GM12865 (cell line): ENCODE measurements around the gene LACTBL1.

ENCODE experiments used
- DNase-seq: peaks from one replicate; pipeline ENCODE4 v3.0.0; 2010; ENCODE audit warnings: low read depth
- H3K4me3 ChIP-seq: 2 replicates; pipeline ENCODE4 v1.5.1; 2011; ENCODE audit warnings: mild to moderate bottlenecking, low read depth, low read length, control low read depth
- TF ChIP-seq, protein P1 (sequence below): IDR thresholded peaks from 2 replicates; pipeline ENCODE4 v1.5.1; 2011; ENCODE audit warnings: low read length, control low read depth, low read depth, inconsistent platforms; ENCODE audit not compliant: insufficient read depth; ENCODE audit errors: missing control alignments

The LACTBL1 gene

DNA sequence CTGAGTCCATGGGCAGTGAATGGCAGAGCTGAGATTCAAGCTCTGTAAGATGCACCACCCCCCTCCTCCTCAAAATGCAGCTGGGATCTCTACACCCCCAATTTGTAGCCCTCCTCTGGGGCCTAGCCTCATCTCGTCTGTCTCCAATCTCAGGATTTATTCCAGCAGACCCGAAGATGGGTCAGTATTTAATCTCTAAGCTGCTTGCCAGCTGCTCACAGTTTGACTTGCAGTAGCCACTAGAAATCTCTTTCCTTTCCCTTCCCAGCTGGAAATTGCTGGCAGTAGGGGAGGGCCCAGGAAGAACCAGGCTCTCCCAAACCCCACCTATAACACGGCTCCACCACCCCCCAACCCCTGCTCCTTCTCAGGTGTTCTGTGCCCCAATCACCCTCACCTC lies 1.5 kb downstream of the LACTBL1 start:
- TF ChIP-seq, protein P1, sequence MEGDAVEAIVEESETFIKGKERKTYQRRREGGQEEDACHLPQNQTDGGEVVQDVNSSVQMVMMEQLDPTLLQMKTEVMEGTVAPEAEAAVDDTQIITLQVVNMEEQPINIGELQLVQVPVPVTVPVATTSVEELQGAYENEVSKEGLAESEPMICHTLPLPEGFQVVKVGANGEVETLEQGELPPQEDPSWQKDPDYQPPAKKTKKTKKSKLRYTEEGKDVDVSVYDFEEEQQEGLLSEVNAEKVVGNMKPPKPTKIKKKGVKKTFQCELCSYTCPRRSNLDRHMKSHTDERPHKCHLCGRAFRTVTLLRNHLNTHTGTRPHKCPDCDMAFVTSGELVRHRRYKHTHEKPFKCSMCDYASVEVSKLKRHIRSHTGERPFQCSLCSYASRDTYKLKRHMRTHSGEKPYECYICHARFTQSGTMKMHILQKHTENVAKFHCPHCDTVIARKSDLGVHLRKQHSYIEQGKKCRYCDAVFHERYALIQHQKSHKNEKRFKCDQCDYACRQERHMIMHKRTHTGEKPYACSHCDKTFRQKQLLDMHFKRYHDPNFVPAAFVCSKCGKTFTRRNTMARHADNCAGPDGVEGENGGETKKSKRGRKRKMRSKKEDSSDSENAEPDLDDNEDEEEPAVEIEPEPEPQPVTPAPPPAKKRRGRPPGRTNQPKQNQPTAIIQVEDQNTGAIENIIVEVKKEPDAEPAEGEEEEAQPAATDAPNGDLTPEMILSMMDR: no peak
- no peak for DNase-seq
- no peak overlapping the region for H3K4me3 ChIP-seq

DNA sequence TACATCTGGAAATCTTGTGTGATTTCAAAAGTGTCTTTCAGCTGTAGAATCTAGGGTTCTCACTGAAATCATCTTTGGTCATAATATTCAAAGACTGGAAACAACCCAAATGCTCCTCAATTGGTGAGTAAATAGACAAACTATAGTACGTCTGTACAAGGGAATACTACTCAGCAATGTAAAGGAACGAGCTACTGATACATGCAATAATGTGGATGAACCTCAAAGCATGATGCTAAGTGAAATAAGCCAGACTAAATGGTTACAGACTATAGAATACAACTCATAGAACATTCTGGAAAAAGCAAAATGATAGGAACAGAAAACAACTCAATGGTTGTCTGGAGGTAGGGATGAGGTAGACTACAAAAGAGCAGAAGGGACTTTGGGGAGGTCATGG lies 2.6 kb downstream of the LACTBL1 start:
- no peak for DNase-seq
- TF ChIP-seq, protein P1: no peak
- no peak overlapping the region for H3K4me3 ChIP-seq

GRCh38 chr1:22969304-22969709 lies 3.4 kb downstream of the LACTBL1 start:
- DNase-seq: no peak
- no peak overlapping the region for H3K4me3 ChIP-seq
- TF ChIP-seq, protein P1: no peak

DNA sequence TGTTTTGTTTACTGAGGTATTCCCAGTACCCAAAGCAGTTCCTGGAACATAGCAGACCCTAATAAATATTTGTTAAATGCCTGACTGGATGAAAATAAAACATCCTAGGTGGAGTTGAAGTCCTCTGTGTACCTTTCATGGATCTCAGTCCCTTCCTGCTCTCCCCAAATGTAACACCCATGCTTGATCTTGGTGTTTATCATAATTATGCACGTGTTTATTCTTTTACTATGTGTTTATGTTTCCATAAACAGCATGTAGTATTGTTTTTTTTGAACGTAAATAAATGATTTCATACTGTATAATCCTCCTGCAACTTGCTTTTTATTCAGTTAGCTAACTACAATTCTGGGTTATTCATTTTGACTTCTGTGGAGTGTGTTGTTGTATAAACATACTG lies 4.8 kb downstream of the LACTBL1 start:
- H3K4me3 ChIP-seq: no peak overlapping the region
- no peak for DNase-seq
- TF ChIP-seq, protein P1: no peak

GRCh38 chr1:22966309-22966708 lies 6.4 kb downstream of the LACTBL1 start:
- TF ChIP-seq, protein P1: no peak
- no peak for DNase-seq
- no peak overlapping the region for H3K4me3 ChIP-seq

GRCh38 chr1:22963044-22963677 lies 9.5 kb downstream of the LACTBL1 start:
- no peak overlapping the region for H3K4me3 ChIP-seq
- DNase-seq: no peak
- TF ChIP-seq, protein P1: no peak

- TF ChIP-seq, protein P1: no peak
- no peak overlapping the region for H3K4me3 ChIP-seq
- DNase-seq: no peak
Observed at GRCh38 chr1:22962558-22962957, 10.1 kb downstream of the LACTBL1 start.
